GM18508 (cell line): ENCODE data around the gene CLASP2.
"Not testable (repeated sequence)": the region's sequence is repeated elsewhere in the genome, so short reads cannot be mapped to it uniquely, and the experiment has no call there.

Experiments used
- ATAC-seq: cut with Tn5 transposase; IDR thresholded peaks from one replicate; pipeline ENCODE4 v1.9.1; 2021; ENCODE audit warnings: moderate number of reproducible peaks; ENCODE audit not compliant: insufficient read depth, unreplicated experiment

CLASP2 gene

GRCh38 chr3:33473813-33474212, 244.2 kb downstream of the CLASP2 start:
- ATAC-seq, result no peak

DNA sequence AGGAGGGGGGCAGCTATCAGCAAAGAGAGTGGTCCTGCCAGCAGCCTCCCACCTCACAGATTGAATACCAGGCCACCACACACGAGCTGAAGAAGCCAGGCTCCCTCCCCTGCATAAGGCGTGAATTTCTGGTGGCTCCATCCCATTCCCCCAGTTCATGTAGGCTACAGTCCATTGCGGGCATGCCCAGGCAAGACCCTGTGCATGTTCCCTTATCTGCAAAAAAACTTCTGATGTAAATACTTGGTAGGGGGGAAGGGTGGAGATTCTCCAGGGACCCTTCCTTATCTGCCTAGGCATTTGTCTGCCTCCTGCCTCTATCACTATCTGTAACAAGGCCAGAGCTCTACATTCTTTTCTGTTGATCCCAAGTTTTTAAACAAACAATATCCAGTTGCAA, 250.3 kb downstream of the CLASP2 start:
- ATAC-seq, result no peak

- no peak for ATAC-seq
These were observed 257.0 kb downstream of the CLASP2 start for GRCh38 chr3:33461097-33461496.

- not testable (repeated sequence) for ATAC-seq
These were observed 258.5 kb downstream of the CLASP2 start for GRCh38 chr3:33459577-33459976.

- ATAC-seq, result no peak
These were observed 259.6 kb downstream of the CLASP2 start for GRCh38 chr3:33458446-33458845.

GRCh38 chr3:33456756-33457155, 261.3 kb downstream of the CLASP2 start:
- ATAC-seq, result no peak

DNA sequence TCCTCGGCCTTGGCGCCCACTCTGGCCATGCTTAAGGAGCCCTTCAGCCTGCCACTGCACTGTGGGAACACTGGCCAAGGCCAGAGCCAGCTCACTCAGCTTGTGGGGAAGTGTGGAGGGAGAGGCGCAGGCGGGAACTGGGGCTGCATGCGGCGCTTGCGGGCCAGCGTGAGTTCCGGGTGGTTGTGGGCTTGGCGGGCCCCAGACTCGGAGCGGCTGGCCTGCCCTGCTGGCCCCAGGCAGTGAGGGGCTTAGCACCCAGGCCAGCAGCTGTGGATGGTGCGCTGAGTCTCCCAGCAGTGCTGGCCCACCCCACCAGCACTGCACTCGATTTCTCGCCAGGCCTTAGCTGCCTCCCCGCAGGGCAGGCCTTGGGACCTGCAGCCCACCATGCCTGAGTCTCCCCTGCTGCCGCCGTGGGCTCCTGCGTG, 264.7 kb downstream of the CLASP2 start:
- no peak for ATAC-seq

GRCh38 chr3:33451994-33452393, 266.1 kb downstream of the CLASP2 start:
- not testable (repeated sequence) for ATAC-seq

- no peak for ATAC-seq
These were observed 270.1 kb downstream of the CLASP2 start for GRCh38 chr3:33447958-33448357.

- ATAC-seq, result not testable (repeated sequence)
These were observed 270.8 kb downstream of the CLASP2 start for GRCh38 chr3:33447256-33447625.
